Measurements from ENCODE around the gene ITK. TPM values are rescaled to one million over a fixed set of nuclear protein-coding genes. Genes with fewer than 3 reads are reported as not detected.

The ITK gene
- total RNA-seq, 1 experiment from 2014 or later = not detected

DNA sequence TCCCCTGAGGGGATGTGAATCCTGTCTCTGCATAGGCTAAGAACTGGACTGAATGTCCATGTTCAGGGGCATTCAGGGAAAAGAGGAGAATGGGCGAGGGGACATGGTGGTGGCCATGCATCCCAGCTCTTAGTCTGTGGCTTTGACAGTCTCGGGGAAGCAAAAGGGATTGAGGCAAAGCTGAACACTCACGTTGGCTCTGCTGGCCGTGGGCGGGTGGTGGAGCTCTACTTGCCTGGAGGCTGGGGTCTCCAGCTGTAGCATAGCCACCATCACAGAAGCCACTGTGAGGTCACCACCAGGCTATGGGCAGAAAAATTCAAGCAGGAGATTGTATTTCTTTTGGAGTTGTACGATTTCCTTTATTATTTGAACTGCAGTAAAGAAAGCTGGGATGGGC is 18.6 kb upstream of the ITK start:
- intact Hi-C loops (cut with micrococcal nuclease; ENCODE audit: unreplicated experiment) = no loop called here
- Mint-ChIP-seq H3K36me3 (ENCODE audit: insufficient read depth, unreplicated experiment) (no peaks in the 10 kb centered on the region), H3K4me1 (ENCODE audit: low read depth, unreplicated experiment) (no peaks in the 10 kb centered on the region), H3K27ac (ENCODE audit: unreplicated experiment) (no peak overlapping the region), H3K4me3 (ENCODE audit: unreplicated experiment) (no peak overlapping the region), H3K27me3 (ENCODE audit: insufficient read depth, unreplicated experiment) (peaks cover 21% of the 10 kb centered on the region), H3K9me3 (ENCODE audit: unreplicated experiment) (no peaks in the 10 kb centered on the region)
- TF ChIP-seq, protein P1, sequence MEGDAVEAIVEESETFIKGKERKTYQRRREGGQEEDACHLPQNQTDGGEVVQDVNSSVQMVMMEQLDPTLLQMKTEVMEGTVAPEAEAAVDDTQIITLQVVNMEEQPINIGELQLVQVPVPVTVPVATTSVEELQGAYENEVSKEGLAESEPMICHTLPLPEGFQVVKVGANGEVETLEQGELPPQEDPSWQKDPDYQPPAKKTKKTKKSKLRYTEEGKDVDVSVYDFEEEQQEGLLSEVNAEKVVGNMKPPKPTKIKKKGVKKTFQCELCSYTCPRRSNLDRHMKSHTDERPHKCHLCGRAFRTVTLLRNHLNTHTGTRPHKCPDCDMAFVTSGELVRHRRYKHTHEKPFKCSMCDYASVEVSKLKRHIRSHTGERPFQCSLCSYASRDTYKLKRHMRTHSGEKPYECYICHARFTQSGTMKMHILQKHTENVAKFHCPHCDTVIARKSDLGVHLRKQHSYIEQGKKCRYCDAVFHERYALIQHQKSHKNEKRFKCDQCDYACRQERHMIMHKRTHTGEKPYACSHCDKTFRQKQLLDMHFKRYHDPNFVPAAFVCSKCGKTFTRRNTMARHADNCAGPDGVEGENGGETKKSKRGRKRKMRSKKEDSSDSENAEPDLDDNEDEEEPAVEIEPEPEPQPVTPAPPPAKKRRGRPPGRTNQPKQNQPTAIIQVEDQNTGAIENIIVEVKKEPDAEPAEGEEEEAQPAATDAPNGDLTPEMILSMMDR (IDR thresholded peaks at IDR 0.05; ENCODE audit: insufficient read depth in 1 of 2, low read depth in 1 of 2, low read length in 1 of 2, severe bottlenecking in 1 of 2, unreplicated experiment in 1 of 2) = no peak
- H3K36me3 ChIP-seq (ENCODE audit: control insufficient read depth, insufficient read depth, low read length) = no peaks in the 10 kb centered on the region
- no peaks in the 10 kb centered on the region for H3K9me3 ChIP-seq
- DNase-seq = no peak
- no peak overlapping the region for H3K4me3 ChIP-seq (ENCODE audit: low read depth, low read length)
- POLR2A ChIA-PET = no interaction called here
- CTCF ChIA-PET = no interaction called here
- no TSS peak for BruUV-seq (replicated peaks)
- no peaks in the 10 kb centered on the region for H3K4me1 ChIP-seq
- peaks cover 2% of the 10 kb centered on the region; the same call in 1 of the 2 replicates for H3K27me3 ChIP-seq (replicated peaks; ENCODE audit: control insufficient read depth, insufficient read depth, low read length)

DNA sequence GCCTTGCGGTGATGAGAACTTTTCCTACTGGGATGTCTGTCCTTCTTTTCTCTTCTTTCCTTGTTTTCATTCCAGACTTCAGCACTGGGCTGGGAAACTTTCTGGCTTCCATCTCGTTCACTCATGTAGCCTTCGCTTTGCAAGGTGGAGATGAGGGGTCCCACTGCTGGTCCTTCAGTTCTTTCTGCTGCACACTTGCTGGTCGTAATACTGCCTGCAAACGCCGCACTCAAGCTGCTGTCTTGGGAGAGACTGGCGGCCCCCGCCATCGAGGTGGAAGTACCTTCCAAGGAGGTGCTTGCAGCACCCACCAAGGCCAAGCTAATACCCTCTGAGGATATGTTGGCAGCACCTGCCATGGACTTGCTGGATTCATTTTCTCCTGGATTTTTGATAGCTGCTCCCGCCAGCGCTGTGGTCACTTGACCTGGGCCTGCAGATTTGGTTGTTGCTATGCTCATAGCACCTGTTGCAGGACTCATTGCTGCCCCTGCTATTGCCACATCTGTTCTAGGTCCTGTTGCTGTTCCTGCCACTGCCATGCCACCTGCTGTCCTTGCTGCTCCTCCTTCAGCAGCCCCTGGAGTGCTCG is 17.6 kb upstream of the ITK start:
- Histone ChIP-seq H3K9me3 (no peaks in the 10 kb centered on the region), H3K4me3 (ENCODE audit: low read depth, low read length) (no peak overlapping the region), H3K27me3 (replicated peaks; ENCODE audit: control insufficient read depth, insufficient read depth, low read length) (peaks cover 2% of the 10 kb centered on the region; the same call in 1 of the 2 replicates), H3K4me1 (no peaks in the 10 kb centered on the region), H3K36me3 (ENCODE audit: control insufficient read depth, insufficient read depth, low read length) (no peaks in the 10 kb centered on the region)
- H3K27ac Mint-ChIP-seq (ENCODE audit: unreplicated experiment) = no peak overlapping the region
- H3K4me3 Mint-ChIP-seq (ENCODE audit: unreplicated experiment) = no peak overlapping the region
- H3K4me1 Mint-ChIP-seq (ENCODE audit: low read depth, unreplicated experiment) = no peaks in the 10 kb centered on the region
- DNase-seq = no peak
- no peaks in the 10 kb centered on the region for H3K36me3 Mint-ChIP-seq (ENCODE audit: insufficient read depth, unreplicated experiment)
- BruUV-seq (replicated peaks) = no TSS peak
- intact Hi-C loops (cut with micrococcal nuclease; ENCODE audit: unreplicated experiment) = no loop called here
- ChIA-PET POLR2A (no interaction called here), CTCF (no interaction called here)
- peaks cover 22% of the 10 kb centered on the region for H3K27me3 Mint-ChIP-seq (ENCODE audit: insufficient read depth, unreplicated experiment)
- TF ChIP-seq, protein P1 (IDR thresholded peaks at IDR 0.05; ENCODE audit: insufficient read depth in 1 of 2, low read depth in 1 of 2, low read length in 1 of 2, severe bottlenecking in 1 of 2, unreplicated experiment in 1 of 2) = no peak
- no peaks in the 10 kb centered on the region for H3K9me3 Mint-ChIP-seq (ENCODE audit: unreplicated experiment)

DNA sequence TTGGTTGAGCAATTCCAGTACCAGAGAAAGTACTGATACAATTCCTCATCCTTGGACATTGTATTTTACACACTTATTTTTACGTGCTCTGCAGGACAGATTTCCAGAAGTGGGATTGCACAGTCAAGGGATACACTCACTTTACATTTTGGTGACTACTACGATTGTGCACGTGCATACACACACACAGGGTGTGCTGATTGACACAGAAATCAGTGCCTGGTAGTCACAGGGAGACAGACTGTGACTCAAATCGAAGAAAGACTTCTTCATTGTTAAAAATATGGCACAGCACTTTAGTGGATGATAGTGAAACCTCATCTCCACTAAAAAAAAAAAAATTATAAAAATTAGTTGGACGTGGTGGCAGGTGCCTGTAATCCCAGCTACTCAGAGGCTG is 16.1 kb upstream of the ITK start:
- Mint-ChIP-seq H3K4me3 (ENCODE audit: unreplicated experiment) (no peak overlapping the region), H3K27ac (ENCODE audit: unreplicated experiment) (no peak overlapping the region), H3K36me3 (ENCODE audit: insufficient read depth, unreplicated experiment) (no peaks in the 10 kb centered on the region), H3K27me3 (ENCODE audit: insufficient read depth, unreplicated experiment) (peaks cover 19% of the 10 kb centered on the region), H3K9me3 (ENCODE audit: unreplicated experiment) (no peaks in the 10 kb centered on the region), H3K4me1 (ENCODE audit: low read depth, unreplicated experiment) (no peaks in the 10 kb centered on the region)
- BruUV-seq (replicated peaks) = no TSS peak
- peaks cover 2% of the 10 kb centered on the region; the same call in 1 of the 2 replicates for H3K27me3 ChIP-seq (replicated peaks; ENCODE audit: control insufficient read depth, insufficient read depth, low read length)
- no peaks in the 10 kb centered on the region for H3K36me3 ChIP-seq (ENCODE audit: control insufficient read depth, insufficient read depth, low read length)
- no peaks in the 10 kb centered on the region for H3K4me1 ChIP-seq
- POLR2A ChIA-PET = no interaction called here
- CTCF ChIA-PET = no interaction called here
- TF ChIP-seq, protein P1 (IDR thresholded peaks at IDR 0.05; ENCODE audit: insufficient read depth in 1 of 2, low read depth in 1 of 2, low read length in 1 of 2, severe bottlenecking in 1 of 2, unreplicated experiment in 1 of 2) = no peak
- no peaks in the 10 kb centered on the region for H3K9me3 ChIP-seq
- H3K4me3 ChIP-seq (ENCODE audit: low read depth, low read length) = no peak overlapping the region
- intact Hi-C loops (cut with micrococcal nuclease; ENCODE audit: unreplicated experiment) = no loop called here
- no peak for DNase-seq
